Measurements from ENCODE around the gene IL7R.

GRCh38 chr5:35881758-35882157, 25.1 kb downstream of the IL7R start:
- TF ChIP-seq CTCF (IDR thresholded peaks at IDR 0.05), result no peak
- no peak for TF ChIP-seq POLR2AphosphoS5 (IDR thresholded peaks at IDR 0.05)
